Sciatic nerve (tissue), 2 donors: ENCODE results near the gene GTF3C5. TPM values are rescaled to one million over a fixed set of nuclear protein-coding genes. Genes with fewer than 3 reads are reported as not detected.
A peak's percentile ranks its signal among the peaks of the same experiment; 100 is the strongest.
"Not testable (repeated sequence)": the region's sequence is repeated elsewhere in the genome, so short reads cannot be mapped to it uniquely, and the experiment has no call there.

Experiments used
- ATAC-seq: fragments of 200-7000 bp; cut with Tn5 transposase; one replicate; pipeline ENCODE4 v1.9.1; 2020; ENCODE audit warnings: mild to moderate bottlenecking, moderate library complexity
- DNase-seq: peaks from one replicate; pipeline ENCODE4 v3.0.0-alpha.2; 2020; ENCODE audit warnings: low spot score
- intact Hi-C: fragments of 100-400 bp; cut with DNase I; formaldehyde crosslinking; loops from one replicate; pipeline ENCODE4 v1.14.2; 2022
- total RNA-seq: library from RNA; stranded (reverse); fragmentation: NEBNext Ultra II Directional; extraction: Animal tissue kit (Norgen Biotek cat#: 25700); gene quantifications from one replicate; pipeline ENCODE4 v1.2.1, GENCODE V29; 2021
- donor health status: DM: no; HTN: no; CAD: no.
- donor health status: DM: no; HTN: no; CAD: no.

Gene GTF3C5
- total RNA-seq: 45.2 TPM

- DNase-seq (peak; percentile 94), ATAC-seq (peak; percentile 99)
- intact Hi-C loops: no loop called here
Measured at GRCh38 chr9:133030317-133031129, at the start of gene GTF3C5. TSS of gene GTF3C5 (plus strand) at chr9:133030997. CDS start at chr9:133031012, 15 bp downstream.

- intact Hi-C loops: no loop called here
- DNase-seq (no peak), ATAC-seq (no peak)
Measured at GRCh38 chr9:132982458-132982857, 48.3 kb upstream of the GTF3C5 start.

GRCh38 chr9:132983491-132984201 is 47.2 kb upstream of the GTF3C5 start:
- ATAC-seq (no peak), DNase-seq (no peak)
- intact Hi-C loops: no loop called here

GRCh38 chr9:132984202-132985070 is 46.4 kb upstream of the GTF3C5 start:
- no peak for ATAC-seq
- intact Hi-C loops: no loop called here

GRCh38 chr9:132985071-132985350 is 45.8 kb upstream of the GTF3C5 start:
- intact Hi-C loops: no loop called here
- no peak for DNase-seq
- no peak for ATAC-seq

More at GRCh38 chr9:132984202-132985070, 46.4 kb upstream of the GTF3C5 start:
- no peak for DNase-seq

GRCh38 chr9:132985489-132985888 is 45.3 kb upstream of the GTF3C5 start:
- intact Hi-C loops: no loop called here
- ATAC-seq: no peak
- DNase-seq: no peak

GRCh38 chr9:132986114-132986513 is 44.7 kb upstream of the GTF3C5 start:
- ATAC-seq (no peak), DNase-seq (no peak)
- intact Hi-C loops: no loop called here

- ATAC-seq (no peak), DNase-seq (no peak)
- intact Hi-C loops: no loop called here
Measured at GRCh38 chr9:132986640-132987620, 43.9 kb upstream of the GTF3C5 start.

- ATAC-seq (no peak), DNase-seq (no peak)
- intact Hi-C loops: no loop called here
Measured at GRCh38 chr9:132988244-132989013, 42.4 kb upstream of the GTF3C5 start.

GRCh38 chr9:132989014-132989310 is 41.8 kb upstream of the GTF3C5 start:
- intact Hi-C loops: no loop called here
- DNase-seq (no peak), ATAC-seq (no peak)

- intact Hi-C loops: no loop called here
- DNase-seq (no peak), ATAC-seq (no peak)
Measured at GRCh38 chr9:132989414-132989996, 41.3 kb upstream of the GTF3C5 start.

- DNase-seq, ATAC-seq, intact Hi-C loops: not testable (repeated sequence)
Measured at GRCh38 chr9:132989998-132990557, 40.7 kb upstream of the GTF3C5 start.

GRCh38 chr9:132990781-132991180 is 40.0 kb upstream of the GTF3C5 start:
- intact Hi-C loops: no loop called here
- no peak for DNase-seq
- no peak for ATAC-seq

- intact Hi-C loops: no loop called here
- no peak for DNase-seq
- no peak for ATAC-seq
Measured at GRCh38 chr9:132991351-132992300, 39.2 kb upstream of the GTF3C5 start.

- intact Hi-C loops: no loop called here
- DNase-seq: no peak
- no peak for ATAC-seq
Measured at GRCh38 chr9:132993511-132993939, 37.3 kb upstream of the GTF3C5 start.

GRCh38 chr9:132994410-132995120 is 36.2 kb upstream of the GTF3C5 start:
- intact Hi-C loops: no loop called here
- no peak for ATAC-seq
- no peak for DNase-seq
